ENCODE data around the gene RETREG1.

DNA sequence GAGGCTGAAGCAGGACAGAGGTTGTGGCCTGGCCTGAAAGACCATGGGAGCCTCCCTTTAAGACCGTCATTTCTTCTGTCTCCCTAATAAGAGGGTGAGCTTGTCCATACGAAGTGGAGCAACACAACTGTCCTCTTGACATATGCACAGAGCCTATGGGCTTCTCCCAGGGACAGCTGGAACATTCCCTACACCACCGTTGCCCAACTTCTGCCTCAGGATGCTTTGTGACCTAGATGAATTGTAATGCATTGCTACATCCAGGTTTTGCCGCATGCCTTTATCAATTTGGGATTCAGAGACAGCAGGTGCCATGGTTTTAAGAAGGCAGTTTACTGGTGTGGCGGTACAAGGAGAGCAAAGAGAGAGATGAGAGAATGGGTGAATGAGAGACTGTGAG is 116.8 kb downstream of the RETREG1 start:
- TF ChIP-seq POLR2A (IDR thresholded peaks at IDR 0.05), result no peak
- TF ChIP-seq, protein P1, sequence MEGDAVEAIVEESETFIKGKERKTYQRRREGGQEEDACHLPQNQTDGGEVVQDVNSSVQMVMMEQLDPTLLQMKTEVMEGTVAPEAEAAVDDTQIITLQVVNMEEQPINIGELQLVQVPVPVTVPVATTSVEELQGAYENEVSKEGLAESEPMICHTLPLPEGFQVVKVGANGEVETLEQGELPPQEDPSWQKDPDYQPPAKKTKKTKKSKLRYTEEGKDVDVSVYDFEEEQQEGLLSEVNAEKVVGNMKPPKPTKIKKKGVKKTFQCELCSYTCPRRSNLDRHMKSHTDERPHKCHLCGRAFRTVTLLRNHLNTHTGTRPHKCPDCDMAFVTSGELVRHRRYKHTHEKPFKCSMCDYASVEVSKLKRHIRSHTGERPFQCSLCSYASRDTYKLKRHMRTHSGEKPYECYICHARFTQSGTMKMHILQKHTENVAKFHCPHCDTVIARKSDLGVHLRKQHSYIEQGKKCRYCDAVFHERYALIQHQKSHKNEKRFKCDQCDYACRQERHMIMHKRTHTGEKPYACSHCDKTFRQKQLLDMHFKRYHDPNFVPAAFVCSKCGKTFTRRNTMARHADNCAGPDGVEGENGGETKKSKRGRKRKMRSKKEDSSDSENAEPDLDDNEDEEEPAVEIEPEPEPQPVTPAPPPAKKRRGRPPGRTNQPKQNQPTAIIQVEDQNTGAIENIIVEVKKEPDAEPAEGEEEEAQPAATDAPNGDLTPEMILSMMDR (IDR thresholded peaks at IDR 0.05), result no peak
